HG03060 (cell line): ENCODE measurements around the gene TFF3.
"Not testable (repeated sequence)": the region's sequence is repeated elsewhere in the genome, so short reads cannot be mapped to it uniquely, and the experiment has no call there.

Source experiments
- ATAC-seq: cut with Tn5 transposase; IDR thresholded peaks from one replicate; pipeline ENCODE4 v1.9.1; 2021; ENCODE audit warnings: low read depth, moderate number of reproducible peaks; ENCODE audit not compliant: unreplicated experiment

Gene TFF3

DNA sequence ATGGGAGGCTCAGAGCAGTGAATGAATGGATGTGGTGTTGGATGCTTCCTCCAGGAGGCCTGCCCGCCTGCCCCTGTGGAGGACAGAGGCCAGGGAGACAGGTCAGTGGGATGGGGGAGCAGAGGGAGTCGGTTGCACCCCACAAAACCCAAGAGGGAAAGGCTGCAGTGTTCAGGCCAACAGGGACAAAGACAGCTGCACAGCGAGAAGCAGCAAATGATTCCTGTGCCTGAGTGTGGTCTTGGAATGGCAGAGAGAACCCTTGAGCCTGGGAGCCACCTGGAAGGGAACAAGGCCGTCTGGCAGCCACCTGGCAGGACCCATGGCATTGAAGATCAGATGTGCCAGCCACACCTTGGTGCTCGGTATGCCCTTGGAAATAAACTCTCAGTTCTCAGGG, 8.1 kb downstream of the TFF3 start:
- no peak for ATAC-seq

DNA sequence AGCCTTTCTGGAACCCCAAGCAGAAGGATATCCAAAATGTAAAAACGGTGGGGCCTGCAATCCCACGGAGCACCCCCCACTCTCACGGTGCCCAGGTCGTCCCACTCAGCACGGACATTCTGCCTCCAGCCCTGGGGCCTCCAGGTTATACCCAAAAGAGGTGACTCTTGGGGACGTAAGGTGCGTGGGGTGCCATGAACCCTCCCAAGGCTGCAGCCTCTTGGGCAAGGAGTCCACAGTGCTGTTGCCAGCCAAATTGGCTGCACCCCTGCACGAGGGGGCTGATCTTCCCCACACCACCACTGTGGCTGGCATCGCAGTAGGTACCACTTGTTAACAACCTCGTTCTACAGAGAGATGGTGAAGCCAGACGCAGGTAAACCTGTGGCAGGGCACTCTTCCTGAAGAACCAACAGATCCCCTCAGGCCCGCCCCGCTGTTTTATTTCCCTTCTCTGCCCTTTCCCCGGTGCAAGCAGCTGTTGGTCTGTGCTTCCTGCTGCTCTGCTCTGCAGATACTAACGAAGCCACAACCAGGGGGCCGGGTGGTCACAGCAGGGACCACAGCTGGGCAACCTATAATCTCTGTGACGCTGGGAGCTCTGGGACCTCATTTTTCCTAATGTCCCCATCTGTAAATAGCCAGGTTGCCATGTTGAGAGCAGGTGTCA, 8.7 kb downstream of the TFF3 start:
- ATAC-seq = no peak

DNA sequence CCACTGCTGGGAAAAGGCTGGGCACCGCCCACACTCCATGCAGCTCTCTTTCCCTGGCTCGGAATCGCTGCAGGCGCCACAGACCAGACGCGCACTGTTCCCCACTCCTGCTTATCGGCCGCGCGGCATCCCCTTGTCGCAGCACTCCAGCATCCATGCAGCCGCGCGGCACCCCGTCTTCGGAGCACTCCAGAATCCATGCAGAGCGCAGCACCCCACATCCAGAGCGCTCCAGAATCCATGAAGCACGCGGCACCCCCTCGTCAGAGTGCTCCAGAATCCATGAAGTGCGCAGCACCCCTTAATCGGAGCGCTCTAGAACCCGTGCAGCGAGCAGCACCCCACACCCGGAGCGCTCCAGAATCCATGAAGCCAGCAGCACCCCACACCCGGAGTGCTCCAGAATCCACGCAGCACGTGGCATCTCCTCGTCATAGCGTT, 9.5 kb downstream of the TFF3 start:
- ATAC-seq = no peak

DNA sequence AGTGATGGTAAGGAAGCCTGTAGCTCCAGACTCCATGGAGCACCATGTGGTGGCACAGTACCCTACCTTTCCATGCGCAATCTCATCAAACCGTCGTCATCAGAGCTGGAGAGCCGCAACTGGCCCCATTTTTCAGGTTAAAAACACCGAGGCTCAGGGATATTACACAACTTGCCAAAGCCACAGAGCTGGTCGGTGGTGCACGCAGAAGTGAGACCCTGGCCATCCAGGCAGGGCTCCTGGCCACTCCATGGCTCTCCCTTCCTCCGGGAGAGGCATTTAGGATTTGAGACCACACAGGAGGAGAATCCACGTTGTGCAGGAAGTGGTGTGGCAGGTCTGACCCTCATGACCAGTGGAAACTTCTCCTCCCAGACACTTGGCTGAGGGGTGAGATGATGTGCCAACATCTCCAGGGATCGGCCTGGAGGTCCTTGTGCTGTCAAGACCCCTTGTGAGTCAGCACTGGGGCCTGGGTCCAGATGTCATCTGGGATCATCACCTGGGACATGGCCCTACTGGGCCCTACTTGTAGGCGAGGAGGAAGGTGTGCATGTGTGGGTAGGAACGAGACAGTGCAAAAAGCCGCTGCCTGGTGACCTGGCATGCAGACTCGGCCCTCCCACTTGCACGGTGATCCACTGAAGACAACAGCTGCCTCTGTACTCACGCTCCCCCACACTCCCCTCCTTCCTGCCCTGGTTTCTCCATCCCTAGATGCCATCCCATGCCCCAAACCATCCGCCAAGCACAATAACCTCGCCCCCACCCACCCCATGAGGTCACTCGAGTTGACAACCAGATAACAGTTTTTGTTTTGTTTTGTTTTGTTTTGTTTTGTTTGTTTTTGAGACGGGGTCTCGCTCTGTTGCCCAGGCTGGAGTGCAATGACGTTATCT, 10.4 kb downstream of the TFF3 start:
- no peak for ATAC-seq

DNA sequence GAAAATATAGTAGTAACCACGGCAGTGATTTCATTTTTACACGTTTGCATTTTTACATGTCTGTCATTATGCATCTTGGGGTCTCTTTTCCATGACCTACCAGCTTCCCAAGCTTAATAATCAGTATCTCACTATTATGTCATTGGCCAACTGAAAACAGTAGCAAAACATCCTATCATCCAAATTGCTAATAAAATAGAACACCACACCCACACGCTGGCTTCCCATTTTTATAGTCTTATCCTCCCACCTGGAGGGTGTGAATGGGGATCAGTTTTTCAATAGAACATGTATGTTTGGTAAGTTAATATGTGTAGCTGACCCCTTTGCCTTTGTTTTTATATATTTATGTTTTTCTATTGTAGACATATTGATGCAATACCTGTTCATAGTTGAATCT, 11.8 kb downstream of the TFF3 start:
- ATAC-seq = no peak

DNA sequence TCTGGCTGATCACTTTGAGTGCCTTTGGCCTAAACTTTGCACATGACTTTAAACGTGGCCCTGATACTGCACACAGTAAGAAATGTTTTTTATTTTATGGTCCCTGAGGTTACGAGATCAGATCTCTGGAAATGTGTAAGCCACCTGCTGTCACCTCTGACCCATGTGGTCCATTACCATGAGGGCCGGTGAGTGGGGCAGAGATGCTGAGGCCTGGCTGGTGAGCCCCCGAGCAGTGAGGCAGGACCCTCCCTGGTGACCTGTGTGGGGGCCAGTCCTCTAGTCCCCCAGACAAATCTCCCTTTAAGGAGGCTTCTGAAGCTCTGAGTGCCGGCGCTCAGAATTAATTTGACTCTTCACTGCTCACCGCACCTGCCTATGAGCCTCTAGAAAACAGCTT, 12.4 kb downstream of the TFF3 start:
- no peak for ATAC-seq

DNA sequence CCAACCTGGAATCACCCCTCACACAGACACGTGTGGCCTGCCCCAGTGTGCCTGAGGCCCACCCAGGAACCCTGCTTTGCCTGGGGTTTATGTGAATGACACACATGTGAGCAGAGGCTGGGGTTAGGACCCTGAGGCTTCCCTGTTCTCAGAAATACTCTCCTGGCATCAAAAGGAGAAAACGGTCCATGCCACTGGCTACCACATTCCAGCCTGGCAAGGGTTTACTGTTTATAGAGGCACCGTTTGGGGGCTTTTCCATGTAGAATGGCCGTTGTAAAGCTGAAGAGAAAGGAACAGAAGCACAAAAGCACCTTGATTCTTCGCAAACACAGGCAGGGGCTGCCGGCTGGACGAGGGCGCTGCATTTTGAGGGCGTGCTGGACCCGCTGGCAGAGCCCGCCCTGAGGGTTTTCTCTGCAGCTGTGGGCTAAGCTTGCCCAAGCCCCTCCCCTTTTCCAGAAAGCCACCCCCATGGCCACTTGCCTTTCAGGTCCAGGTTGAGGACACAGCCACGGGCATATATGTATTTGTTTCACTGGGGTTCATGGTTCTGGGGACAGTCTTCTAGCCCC, 13.0 kb downstream of the TFF3 start:
- ATAC-seq = no peak

DNA sequence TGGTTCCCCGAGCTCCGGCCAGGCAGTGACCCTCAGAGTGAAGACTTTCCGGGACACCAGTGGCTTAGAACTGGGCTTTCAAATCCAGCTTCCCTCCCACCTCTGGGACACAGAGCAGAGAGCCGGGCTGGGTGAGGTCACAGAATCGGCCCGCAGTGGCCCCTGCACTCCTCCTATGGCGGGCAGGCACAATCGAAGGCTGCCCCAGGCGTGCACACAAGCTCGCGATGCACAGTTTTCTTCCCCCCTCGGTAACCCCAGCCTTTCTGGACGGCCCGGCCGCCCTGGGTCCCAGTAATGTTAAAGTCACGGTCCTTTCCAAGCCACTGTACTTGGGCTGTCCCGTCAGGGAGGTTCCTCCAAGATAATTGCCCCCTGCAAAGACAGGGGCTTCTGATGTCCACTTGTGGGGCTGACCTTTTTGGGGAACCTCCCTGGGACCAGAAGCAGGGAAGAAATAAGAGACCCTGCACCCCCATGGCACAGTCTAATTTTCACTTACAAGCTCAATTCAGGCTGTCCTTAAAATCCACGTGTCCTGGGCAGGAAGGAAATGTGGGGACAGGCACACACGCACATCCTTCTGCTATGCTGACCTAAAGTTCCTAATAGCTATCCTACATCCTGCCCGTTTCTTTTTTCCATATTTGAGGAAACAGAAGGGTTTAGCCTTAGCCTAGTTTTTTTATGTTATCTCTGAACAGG, 13.7 kb downstream of the TFF3 start:
- ATAC-seq = no peak

DNA sequence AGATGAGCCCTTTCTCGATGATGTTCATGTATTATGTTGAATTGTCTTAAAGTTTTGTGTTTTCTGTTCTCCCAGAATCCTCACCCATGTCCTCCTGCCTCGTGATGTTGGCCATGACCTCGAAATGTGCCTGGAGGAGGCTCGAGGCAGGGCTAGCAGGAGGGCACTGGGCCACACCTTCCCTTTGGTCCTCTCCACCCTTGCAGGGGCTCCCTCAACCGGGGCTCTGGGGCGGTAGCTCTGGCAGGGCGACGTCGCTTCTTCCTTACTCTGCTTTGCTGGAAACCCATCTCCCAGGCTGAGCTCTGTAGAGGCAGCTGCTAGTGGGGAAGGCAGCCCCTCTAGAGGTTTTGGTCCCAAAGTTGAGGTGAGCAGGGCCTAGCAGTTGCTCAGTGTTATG, 14.3 kb downstream of the TFF3 start:
- no peak for ATAC-seq

DNA sequence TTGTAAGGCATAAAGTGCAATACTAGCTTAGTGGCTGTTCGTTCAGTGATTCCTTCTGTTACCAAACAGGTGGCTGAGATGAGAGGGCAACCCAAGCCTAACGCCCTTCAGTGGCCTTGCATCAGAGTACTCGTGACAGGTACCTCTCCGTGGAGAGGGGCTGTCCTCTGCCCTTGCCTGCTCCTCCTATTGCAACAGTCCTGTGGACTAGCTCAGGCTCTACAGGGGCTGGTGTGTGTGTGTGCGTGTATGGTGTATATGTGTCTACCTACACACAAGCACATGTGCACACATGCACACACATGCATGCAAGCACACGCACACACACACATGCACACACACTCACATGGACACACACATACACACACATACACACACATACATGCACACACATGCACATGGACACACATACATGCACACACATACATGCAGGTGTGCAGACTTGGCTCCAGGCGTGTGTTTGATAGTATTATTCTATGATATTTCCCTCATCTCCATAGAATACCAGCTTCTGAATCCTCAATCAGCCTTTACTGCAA, 15.1 kb downstream of the TFF3 start:
- ATAC-seq = no peak

DNA sequence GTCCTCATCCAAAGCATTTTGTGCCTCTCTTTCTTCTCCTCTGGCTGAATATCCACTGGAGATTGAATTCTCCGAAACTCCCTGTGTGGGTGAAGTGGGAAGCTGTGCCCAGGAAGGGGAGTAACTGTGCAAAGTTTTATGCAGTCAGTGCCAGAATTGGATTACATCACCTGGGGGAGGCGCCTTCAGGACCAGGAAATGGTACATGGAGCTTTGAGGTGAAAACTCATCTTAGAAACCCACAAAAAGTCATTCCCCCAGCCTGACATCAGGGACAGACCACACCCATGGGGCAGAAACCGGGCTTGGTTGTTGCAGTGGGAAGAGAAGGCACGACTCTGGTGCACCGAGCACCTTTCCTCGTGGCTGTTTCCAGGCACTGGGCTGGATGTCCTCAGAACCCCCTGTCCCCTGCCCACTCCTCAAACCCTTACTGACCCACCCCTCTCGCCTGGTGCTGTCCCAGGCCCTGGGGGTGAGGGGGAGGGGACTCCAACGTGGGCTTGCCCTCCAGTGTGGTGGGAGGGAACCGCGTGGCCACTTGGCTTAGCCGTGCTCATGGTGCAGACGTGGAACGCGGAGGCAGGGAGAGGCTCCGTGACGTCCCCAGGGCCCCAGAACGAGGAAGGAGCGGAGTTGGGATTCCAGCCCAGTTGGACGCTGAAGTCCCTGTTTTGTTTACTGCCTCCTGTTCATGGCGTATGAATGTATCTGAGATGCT, 15.7 kb downstream of the TFF3 start:
- ATAC-seq = no peak

DNA sequence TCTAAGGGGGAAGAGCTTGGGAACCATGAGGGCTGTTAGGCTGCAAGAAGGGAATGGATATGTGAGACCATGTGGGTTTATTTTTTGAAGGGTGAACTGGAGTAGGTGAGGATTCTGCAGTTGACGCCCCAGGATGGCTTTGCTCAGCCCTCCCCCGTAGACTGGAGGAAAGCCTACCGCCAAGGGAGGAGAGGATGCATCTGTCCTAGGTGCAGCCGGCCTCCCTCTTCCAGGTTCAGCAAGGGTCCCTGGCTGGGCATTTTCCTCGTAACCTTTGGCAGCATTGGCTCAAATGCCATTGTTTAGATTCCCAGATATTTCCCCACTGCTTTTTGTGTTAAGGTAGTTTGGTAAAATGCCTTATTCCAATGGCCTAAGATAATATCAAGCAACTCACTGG, 16.6 kb downstream of the TFF3 start:
- ATAC-seq = no peak

DNA sequence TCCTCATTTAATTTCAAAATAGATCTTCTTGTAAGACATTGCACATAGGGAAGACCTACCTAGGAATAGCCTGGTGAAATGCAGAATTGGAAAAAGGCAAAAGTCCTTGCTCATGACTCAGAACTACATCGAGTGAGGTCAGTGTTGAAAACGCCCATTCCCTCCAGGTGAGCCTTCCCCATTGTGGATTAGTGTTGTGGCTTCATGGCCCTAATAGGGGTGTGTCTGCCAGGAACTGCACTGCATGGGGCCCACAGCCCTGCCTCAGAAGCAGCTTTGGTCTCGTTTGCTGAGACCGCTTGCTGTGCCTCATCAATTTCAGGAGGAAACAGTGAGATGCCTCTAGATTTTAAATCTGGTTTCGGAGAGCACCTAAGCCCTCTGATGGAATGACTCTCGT, 17.0 kb downstream of the TFF3 start:
- ATAC-seq = no peak

DNA sequence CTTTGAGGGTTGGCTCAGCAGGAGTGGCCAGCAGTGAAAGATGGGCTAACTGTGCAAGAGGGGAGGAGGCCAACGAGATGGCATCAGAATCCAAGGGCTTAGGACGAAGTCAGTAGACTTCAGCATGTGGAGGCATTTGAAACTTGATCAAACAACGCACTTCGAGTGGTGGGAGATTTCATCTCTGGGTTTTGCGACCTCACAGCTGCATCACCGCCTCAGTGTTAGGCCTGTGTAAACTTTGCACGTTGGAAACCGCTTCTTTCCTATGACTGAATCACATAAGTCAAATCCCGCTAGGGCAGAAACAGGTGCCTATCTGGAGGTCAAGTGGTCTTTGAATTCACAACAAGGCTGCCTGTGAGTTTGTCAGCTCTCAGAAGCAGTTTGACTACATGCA, 17.8 kb downstream of the TFF3 start:
- ATAC-seq = no peak

DNA sequence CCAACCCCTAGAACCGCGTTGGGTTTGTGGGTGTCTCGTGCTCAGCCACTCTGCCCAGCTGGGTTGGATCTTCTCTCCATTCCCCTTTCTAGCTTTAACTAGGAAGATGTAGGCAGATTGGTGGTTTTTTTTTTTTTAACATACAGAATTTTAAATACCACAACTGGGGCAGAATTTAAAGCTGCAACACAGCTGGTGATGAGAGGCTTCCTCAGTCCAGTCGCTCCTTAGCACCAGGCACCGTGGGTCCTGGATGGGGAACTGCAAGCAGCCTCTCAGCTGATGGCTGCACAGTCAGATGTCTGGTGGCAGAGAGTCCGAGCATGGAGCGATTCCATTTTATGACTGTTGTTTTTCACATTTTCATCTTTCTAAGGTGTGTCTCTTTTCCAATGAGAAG, 18.7 kb downstream of the TFF3 start:
- ATAC-seq = no peak

DNA sequence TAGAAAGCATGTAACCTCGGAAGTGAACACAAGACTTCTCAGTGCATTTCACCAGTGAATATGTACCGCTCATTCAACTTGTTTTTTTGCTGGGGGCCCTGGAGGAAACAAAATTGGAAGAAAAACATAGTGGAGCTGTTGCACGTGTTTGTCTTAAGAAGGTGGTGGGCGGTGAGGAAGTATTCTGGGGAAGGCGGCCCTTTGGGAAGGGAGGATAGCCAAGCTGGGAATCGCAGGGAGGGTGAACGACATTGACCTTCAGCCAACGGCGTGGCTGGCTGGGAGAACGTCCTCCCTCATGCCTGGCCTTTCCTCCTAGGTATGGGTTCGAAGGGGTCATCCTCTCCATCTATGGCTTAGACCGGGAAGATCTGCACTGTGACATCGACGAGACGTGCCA, 19.4 kb downstream of the TFF3 start:
- ATAC-seq = no peak

DNA sequence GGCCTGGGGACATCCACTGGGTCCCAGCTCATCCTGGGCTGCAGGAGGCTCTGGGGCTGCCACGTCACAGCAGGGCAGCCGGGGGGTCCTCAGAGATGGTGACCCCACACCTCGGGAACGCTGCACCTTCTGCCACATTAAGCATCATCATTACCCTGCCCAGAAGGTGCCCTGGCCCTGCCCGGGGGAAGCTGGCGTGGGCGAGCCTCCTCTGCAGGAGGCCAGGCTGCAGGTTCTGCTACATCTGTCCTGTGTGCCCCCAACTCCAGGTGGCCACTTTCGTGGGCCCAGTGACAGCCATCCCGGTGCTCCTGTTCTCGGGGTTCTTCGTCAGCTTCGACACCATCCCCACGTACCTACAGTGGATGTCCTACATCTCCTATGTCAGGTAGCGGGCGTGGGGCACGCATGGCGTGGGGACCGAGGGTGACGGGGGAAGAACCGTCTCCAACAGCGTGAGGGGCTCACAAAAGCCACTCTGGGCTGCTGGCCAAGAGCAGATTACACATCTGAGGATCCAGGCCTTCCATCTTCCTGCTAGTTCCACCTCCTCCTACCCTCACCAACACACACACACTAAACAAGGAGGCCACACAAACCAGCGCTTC, 20.8 kb downstream of the TFF3 start:
- no peak for ATAC-seq

DNA sequence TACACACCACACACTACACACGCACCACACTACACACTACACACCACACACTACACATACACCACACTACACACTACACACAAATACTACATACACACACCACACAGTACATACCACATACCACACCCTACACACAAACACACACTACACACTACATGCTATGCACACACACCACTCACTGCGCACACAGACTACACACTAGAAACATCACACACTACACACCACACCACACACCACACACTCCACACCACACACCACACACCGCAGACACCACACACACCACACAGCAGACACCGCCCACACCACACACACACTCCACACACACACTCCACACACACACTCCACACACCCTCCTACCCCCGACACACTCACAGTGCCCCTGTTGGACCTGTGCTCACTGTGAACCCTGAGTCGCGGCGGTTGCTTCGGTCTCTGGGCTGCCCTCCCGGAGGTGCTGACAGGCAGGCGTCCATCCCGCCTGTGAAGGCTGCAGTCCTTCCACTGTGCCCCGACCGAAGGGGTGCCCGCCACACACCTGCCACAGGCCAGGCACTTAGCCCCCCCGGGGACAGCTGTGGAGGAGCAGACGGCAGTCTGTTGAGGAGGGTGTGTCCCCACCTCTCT, 21.4 kb downstream of the TFF3 start:
- ATAC-seq = no peak

DNA sequence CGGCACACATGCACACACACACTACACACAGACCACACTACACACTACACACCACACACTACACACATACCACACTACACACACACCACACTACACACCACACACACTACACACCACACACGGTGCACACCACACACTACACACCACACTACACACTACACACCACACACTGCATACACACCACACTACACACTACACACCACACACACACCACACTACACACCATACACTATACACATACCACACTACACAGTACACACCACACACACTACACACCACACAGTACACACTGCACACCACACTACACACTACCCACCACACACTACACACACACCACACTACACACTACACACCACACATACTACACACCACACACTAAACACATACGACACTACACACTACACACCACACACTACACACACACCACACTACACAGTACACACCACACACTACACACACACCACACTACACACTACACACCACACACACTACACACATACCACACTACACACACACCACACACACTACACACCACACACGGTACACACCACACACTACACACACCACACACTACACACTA, 22.6 kb downstream of the TFF3 start:
- ATAC-seq = not testable (repeated sequence)
